Suprapubic skin (tissue), 4 donors: Measurements from ENCODE around the gene FAM219A. TPM values are rescaled to one million over a fixed set of nuclear protein-coding genes. Genes with fewer than 3 reads are reported as not detected.
"Not testable (repeated sequence)": the region's sequence is repeated elsewhere in the genome, so short reads cannot be mapped to it uniquely, and the experiment has no call there.

Source experiments
- DNase-seq, 2 donors: peaks; one replicate each; pipeline ENCODE4 v3.0.0-alpha.2; 2019; ENCODE audit warnings: low spot score in 2 of 2
- H3K27ac ChIP-seq: fragments of 200-600 bp; sonication (generic); one replicate; pipeline ENCODE4 v1.5.1; 2019
- H3K27me3 ChIP-seq: fragments of 200-600 bp; sonication (generic); one replicate; pipeline ENCODE4 v1.5.1; 2019
- H3K36me3 ChIP-seq: fragments of 200-600 bp; sonication (generic); one replicate; pipeline ENCODE4 v1.5.1; 2019
- H3K4me1 ChIP-seq: fragments of 200-600 bp; sonication (generic); one replicate; pipeline ENCODE4 v1.5.1; 2019
- H3K4me3 ChIP-seq: fragments of 200-600 bp; sonication (generic); one replicate; pipeline ENCODE4 v1.5.1; 2019; ENCODE audit warnings: mild to moderate bottlenecking
- H3K9me3 ChIP-seq: fragments of 200-600 bp; sonication (generic); one replicate; pipeline ENCODE4 v1.5.1; 2019
- CTCF ChIP-seq, 2 donors: fragments of 200-600 bp in 1 of 2; fragments of 450-650 bp in 1 of 2; sonication (generic) in 1 of 2; IDR thresholded peaks; one replicate each; pipeline ENCODE4 v1.5.1; 2016 to 2019; ENCODE audit warnings: antibody characterized with exemption in 2 of 2, mild to moderate bottlenecking in 1 of 2, moderate library complexity in 1 of 2
- EP300 ChIP-seq: sonication (generic); formaldehyde crosslinking; IDR thresholded peaks from one replicate; pipeline ENCODE4 v1.6.1; 2017; ENCODE audit warnings: antibody characterized with exemption
- POLR2A ChIP-seq, 2 donors: fragments of 450-650 bp; IDR thresholded peaks; one replicate each; pipeline ENCODE4 v1.6.1; 2017; ENCODE audit warnings: antibody characterized with exemption in 2 of 2, mild to moderate bottlenecking in 2 of 2, moderate library complexity in 2 of 2
- POLR2AphosphoS5 ChIP-seq, 3 donors: sonication (generic); formaldehyde crosslinking; IDR thresholded peaks; one replicate each; pipeline ENCODE4 v1.6.1; 2017; ENCODE audit warnings: antibody characterized with exemption in 3 of 3
- WGBS: methylation state at CpG from one replicate; pipeline ENCODE4 v1.1.5; 2018; 5-methylcytosine and 5-hydroxymethylcytosine counted together
- total RNA-seq, 4 donors: library from RNA; depleted of rRNA; stranded (reverse); fragments of >200 nt; gene quantifications; one replicate each; pipeline ENCODE4 v1.1.0, GENCODE V29; 2016

FAM219A gene
- total RNA-seq, 4 donors from 2014 or later: 12.6 to 17.0 (median 15.0) TPM

DNA sequence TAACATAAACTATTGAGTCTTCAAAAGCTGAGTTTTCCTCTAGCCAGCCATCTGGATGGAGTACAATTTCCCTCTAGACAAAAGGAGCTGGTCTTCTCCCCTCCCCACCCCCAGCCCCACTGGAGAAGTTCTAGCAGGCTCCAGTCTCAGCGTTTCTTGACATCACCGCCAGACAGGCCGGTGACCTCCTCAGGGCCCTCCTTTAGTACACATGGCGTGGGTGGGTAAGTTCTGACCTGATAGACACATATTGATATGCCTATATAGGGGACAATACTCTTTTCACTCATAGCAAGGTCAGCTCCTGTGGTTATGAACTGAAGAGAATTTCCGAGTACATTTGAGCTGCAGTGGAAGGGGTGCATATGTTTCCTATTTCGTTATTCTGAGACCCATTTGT lies 27.5 kb upstream of the FAM219A start:
- no peaks in the 10 kb centered on the region for H3K9me3 ChIP-seq
- no peaks in the 10 kb centered on the region for H3K36me3 ChIP-seq
- no peaks in the 10 kb centered on the region for H3K4me1 ChIP-seq
- H3K4me3 ChIP-seq: no peak overlapping the region
- no peak for DNase-seq
- peaks cover 14% of the 10 kb centered on the region for H3K27me3 ChIP-seq
- no peak for TF ChIP-seq POLR2A (IDR thresholded peaks at IDR 0.05)
- no peak for TF ChIP-seq POLR2AphosphoS5 (IDR thresholded peaks at IDR 0.05)
- TF ChIP-seq EP300: no peak
- TF ChIP-seq CTCF (IDR thresholded peaks at IDR 0.05): no peak
- no peak overlapping the region for H3K27ac ChIP-seq
- 70% methylated on average over 6 of the region's 6 CpGs for WGBS

GRCh38 chr9:34484678-34485077 lies 26.3 kb upstream of the FAM219A start:
- Histone ChIP-seq H3K4me1 (no peaks in the 10 kb centered on the region), H3K9me3 (no peaks in the 10 kb centered on the region), H3K27ac (no peak overlapping the region), H3K36me3 (no peaks in the 10 kb centered on the region), H3K4me3 (no peak overlapping the region), H3K27me3 (peaks cover 8% of the 10 kb centered on the region)
- peak in 1 of 2 donors; percentile 3 for DNase-seq
- TF ChIP-seq EP300 (no peak), POLR2A (IDR thresholded peaks at IDR 0.05) (no peak), POLR2AphosphoS5 (IDR thresholded peaks at IDR 0.05) (no peak), CTCF (IDR thresholded peaks at IDR 0.05) (no peak)

DNA sequence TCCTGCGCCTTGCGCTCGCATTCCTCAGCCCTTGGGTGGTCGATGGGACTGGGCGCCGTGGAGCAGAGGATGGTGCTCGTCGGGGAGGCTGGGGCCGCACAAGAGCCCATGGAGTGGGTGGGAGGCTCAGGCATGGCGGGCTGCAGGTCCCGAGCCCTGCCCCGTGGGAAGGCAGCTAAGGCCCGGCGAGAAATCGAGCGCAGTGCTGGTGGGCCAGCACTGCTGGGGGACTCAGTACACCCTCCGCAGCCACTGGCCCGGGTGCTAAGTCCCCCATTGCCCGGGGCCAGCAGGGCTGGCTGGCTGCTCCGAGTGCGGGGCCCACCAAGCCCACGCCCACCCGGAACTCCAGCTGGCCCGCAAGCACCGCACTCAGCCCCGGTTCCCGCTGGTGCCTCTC lies 24.4 kb upstream of the FAM219A start:
- H3K9me3 ChIP-seq, H3K27me3 ChIP-seq, H3K27ac ChIP-seq, DNase-seq, H3K4me1 ChIP-seq, H3K36me3 ChIP-seq, H3K4me3 ChIP-seq: not testable (repeated sequence)
- 91% methylated on average over 9 of the region's 27 CpGs for WGBS

- H3K4me1 ChIP-seq, H3K9me3 ChIP-seq, H3K27me3 ChIP-seq, H3K27ac ChIP-seq, H3K36me3 ChIP-seq, H3K4me3 ChIP-seq: not testable (repeated sequence)
- peak in 1 of 2 donors; percentile 23 for DNase-seq
- WGBS: 68% methylated on average over 13 of the region's 13 CpGs
These were observed 23.2 kb upstream of the FAM219A start for GRCh38 chr9:34481620-34482019.

GRCh38 chr9:34479431-34479866 lies 21.1 kb upstream of the FAM219A start:
- peaks cover 8% of the 10 kb centered on the region for H3K27me3 ChIP-seq
- H3K4me3 ChIP-seq: no peak overlapping the region
- 36% methylated on average over 5 of the region's 5 CpGs for WGBS
- no peaks in the 10 kb centered on the region for H3K4me1 ChIP-seq
- no peak for TF ChIP-seq POLR2A (IDR thresholded peaks at IDR 0.05)
- no peak for TF ChIP-seq POLR2AphosphoS5 (IDR thresholded peaks at IDR 0.05)
- no peak for TF ChIP-seq CTCF (IDR thresholded peaks at IDR 0.05)
- TF ChIP-seq EP300: no peak
- DNase-seq: no peak
- H3K9me3 ChIP-seq: no peaks in the 10 kb centered on the region
- no peaks in the 10 kb centered on the region for H3K36me3 ChIP-seq
- no peak overlapping the region for H3K27ac ChIP-seq

GRCh38 chr9:34477541-34477940 lies 19.2 kb upstream of the FAM219A start:
- TF ChIP-seq POLR2AphosphoS5 (IDR thresholded peaks at IDR 0.05) (no peak), CTCF (IDR thresholded peaks at IDR 0.05) (no peak), POLR2A (IDR thresholded peaks at IDR 0.05) (no peak), EP300 (no peak)
- no peak overlapping the region for H3K4me3 ChIP-seq
- no peaks in the 10 kb centered on the region for H3K9me3 ChIP-seq
- DNase-seq: no peak
- no peaks in the 10 kb centered on the region for H3K4me1 ChIP-seq
- WGBS: 83% methylated on average over 1 of the region's 1 CpG
- peaks cover 8% of the 10 kb centered on the region for H3K27me3 ChIP-seq
- H3K27ac ChIP-seq: no peak overlapping the region
- H3K36me3 ChIP-seq: no peaks in the 10 kb centered on the region
